PFSK-1 (cell line): Measurements from ENCODE around the gene HAUS3.

Experiments used
- FOXP2 ChIP-seq: optimal IDR thresholded peaks from 2 replicates; pipeline ENCODE3; 2011; ENCODE audit warnings: borderline replicate concordance, control low read depth, inconsistent platforms; ENCODE audit not compliant: insufficient read depth; ENCODE audit errors: extremely low read length, extremely low read depth
- POLR2AphosphoS5 ChIP-seq: IDR thresholded peaks from 2 replicates; pipeline ENCODE4 v1.6.1; 2012; ENCODE audit warnings: low read depth, mild to moderate bottlenecking, control low read depth, low read length, moderate library complexity
- REST ChIP-seq, 2 experiments: IDR thresholded peaks; 2 replicates each; pipeline versions ENCODE4 v1.6.1 to v1.8.0; 2011 to 2012; ENCODE audit warnings: low read depth in 2 of 2, low read length in 2 of 2, control low read depth in 1 of 2, inconsistent platforms in 1 of 2, mild to moderate bottlenecking in 1 of 2, moderate library complexity in 1 of 2; ENCODE audit not compliant: insufficient read depth in 1 of 2
- SIN3A ChIP-seq: IDR thresholded peaks from 2 replicates; pipeline ENCODE4 v1.6.1; 2012; ENCODE audit warnings: mild to moderate bottlenecking, low read length, moderate library complexity, borderline replicate concordance; ENCODE audit not compliant: insufficient read depth
- TAF1 ChIP-seq: IDR thresholded peaks from 2 replicates; pipeline ENCODE4 v1.6.1; 2012; ENCODE audit warnings: low read length, control low read depth, borderline replicate concordance; ENCODE audit not compliant: insufficient read depth

HAUS3 gene

GRCh38 chr4:2236944-2237666 lies 4.8 kb downstream of the HAUS3 start:
- TF ChIP-seq TAF1 (no peak), POLR2AphosphoS5 (no peak), REST (IDR thresholded peaks at IDR 0.05; ENCODE audit: insufficient read depth in 1 of 2, low read depth in 2 of 2, low read length in 2 of 2) (no peak)

DNA sequence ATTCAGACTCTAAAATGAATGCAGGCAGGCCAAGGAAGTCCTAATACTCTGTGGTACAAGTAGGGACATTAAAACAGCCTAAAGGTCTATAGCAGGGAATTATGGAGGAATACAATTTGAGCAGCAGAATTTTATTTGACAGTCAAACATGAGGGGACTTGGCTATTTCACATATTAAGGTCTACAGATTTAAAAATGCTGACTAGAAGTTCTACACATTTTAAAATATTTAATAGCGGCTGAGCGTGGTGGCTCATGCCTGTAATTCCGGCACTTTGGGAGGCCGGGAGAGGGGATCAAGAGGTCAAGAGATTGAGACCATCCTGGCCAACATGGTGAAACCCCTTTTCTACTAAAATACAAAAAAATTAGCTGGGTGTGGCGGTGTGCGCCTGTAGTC lies 10.8 kb downstream of the HAUS3 start:
- TF ChIP-seq REST (IDR thresholded peaks at IDR 0.05; ENCODE audit: insufficient read depth in 1 of 2, low read depth in 2 of 2, low read length in 2 of 2) (no peak), POLR2AphosphoS5 (no peak), SIN3A (no peak), TAF1 (no peak), FOXP2 (no peak)

GRCh38 chr4:2226261-2226660 lies 15.7 kb downstream of the HAUS3 start:
- TF ChIP-seq FOXP2 (no peak), TAF1 (no peak), REST (IDR thresholded peaks at IDR 0.05; ENCODE audit: insufficient read depth in 1 of 2, low read depth in 2 of 2, low read length in 2 of 2) (no peak), POLR2AphosphoS5 (no peak), SIN3A (no peak)

DNA sequence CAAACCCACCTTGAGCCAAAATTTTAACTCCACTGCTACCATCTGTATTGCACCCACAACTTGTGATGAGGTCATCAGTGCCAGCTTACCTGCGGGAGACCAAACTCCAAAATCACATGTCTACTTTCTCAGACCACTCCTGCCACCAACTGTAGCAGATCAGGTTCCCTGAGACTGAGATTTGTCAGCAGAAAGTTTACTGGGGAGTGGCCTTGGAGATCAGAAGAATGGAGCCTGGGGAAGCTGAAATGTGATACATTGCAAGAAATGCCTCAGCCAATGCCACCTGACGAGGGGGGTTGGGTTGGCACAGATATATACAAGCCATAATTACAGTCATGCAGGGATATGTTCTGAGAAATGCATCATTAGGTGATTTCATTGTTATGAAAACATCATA lies 19.1 kb downstream of the HAUS3 start:
- TF ChIP-seq FOXP2 (no peak), TAF1 (no peak), SIN3A (no peak), REST (IDR thresholded peaks at IDR 0.05; ENCODE audit: insufficient read depth in 1 of 2, low read depth in 2 of 2, low read length in 2 of 2) (no peak), POLR2AphosphoS5 (no peak)

GRCh38 chr4:2220016-2220630 lies 21.8 kb downstream of the HAUS3 start:
- TF ChIP-seq POLR2AphosphoS5 (no peak), FOXP2 (no peak), SIN3A (no peak), TAF1 (no peak), REST (IDR thresholded peaks at IDR 0.05; ENCODE audit: insufficient read depth in 1 of 2, low read depth in 2 of 2, low read length in 2 of 2) (no peak)
